NCI-H128 (cell line): ENCODE results near the gene NCEH1.

Experiments
- DNase-seq: peaks from one replicate; lab custom pipeline; 2025; ENCODE audit not compliant: unreplicated experiment; lab: John Stamatoyannopoulos, UW

Gene NCEH1

GRCh38 chr3:172582712-172583111 is 128.2 kb downstream of the NCEH1 start:
- DNase-seq = no peak

- DNase-seq = no peak
These were observed 129.1 kb downstream of the NCEH1 start for GRCh38 chr3:172581757-172582166.

- DNase-seq = no peak
These were observed 130.0 kb downstream of the NCEH1 start for GRCh38 chr3:172580680-172581401.
